HepG2 (cell line): Measurements from ENCODE around the gene TRAPPC12. TPM values are rescaled to one million over a fixed set of nuclear protein-coding genes. Genes with fewer than 3 reads are reported as not detected.

Source experiments
- ATF4 ChIP-seq, 2 experiments: fragments of 450-650 bp in 1 of 2; sonication (generic) in 1 of 2; formaldehyde crosslinking; IDR thresholded peaks; 2 replicates each; pipeline versions ENCODE4 v1.5.0 to v1.8.0; 2020 to 2022; ENCODE audit warnings: mild to moderate bottlenecking in 1 of 2, missing genetic modification reagents in 1 of 2
- CENPX ChIP-seq: sonication (generic); formaldehyde crosslinking; IDR thresholded peaks from 2 replicates; pipeline ENCODE4 v1.9.0; 2021; ENCODE audit warnings: mild to moderate bottlenecking, missing genetic modification reagents, moderate library complexity
- NFATC3 ChIP-seq: sonication (generic); formaldehyde crosslinking; IDR thresholded peaks from 2 replicates; pipeline ENCODE4 v1.5.1; 2020; ENCODE audit warnings: mild to moderate bottlenecking, missing genetic modification reagents
- PHF8 ChIP-seq: sonication (generic); formaldehyde crosslinking; IDR thresholded peaks from 2 replicates; pipeline ENCODE4 v1.5.0; 2020; ENCODE audit warnings: missing genetic modification reagents
- RBM39 ChIP-seq: fragments of 200-400 bp; formaldehyde crosslinking; IDR thresholded peaks from one replicate; pipeline ENCODE4 v1.6.1; 2018; ENCODE audit warnings: antibody characterized with exemption, mild to moderate bottlenecking, low read depth, low read length; ENCODE audit not compliant: poor library complexity, severe bottlenecking
- SIX1 ChIP-seq: sonication (generic); formaldehyde crosslinking; IDR thresholded peaks from 2 replicates; pipeline ENCODE4 v1.4.0; 2020; ENCODE audit warnings: missing genetic modification reagents, borderline replicate concordance
- TCF7L2 ChIP-seq: IDR thresholded peaks from 2 replicates; pipeline ENCODE4 v1.6.1; 2011; ENCODE audit warnings: mild to moderate bottlenecking, low read depth, low read length, moderate library complexity
- XBP1 ChIP-seq: sonication (generic); formaldehyde crosslinking; IDR thresholded peaks from 2 replicates; pipeline ENCODE4 v1.5.0; 2020; ENCODE audit warnings: missing genetic modification reagents
- ZBTB43 ChIP-seq: sonication (generic); formaldehyde crosslinking; conservative IDR thresholded peaks from 2 replicates; pipeline ENCODE4 v1.4.0; 2020; ENCODE audit warnings: missing genetic modification reagents
- ZHX2 ChIP-seq, 2 experiments: sonication (generic) in 1 of 2; formaldehyde crosslinking in 1 of 2; IDR thresholded peaks; 2 replicates each; pipeline versions ENCODE4 v1.6.1 to v1.9.0; 2014 to 2022; ENCODE audit warnings: antibody characterized with exemption in 1 of 2, borderline replicate concordance in 1 of 2, inconsistent platforms in 1 of 2, low read depth in 1 of 2, missing genetic modification reagents in 1 of 2
- ZNF180 ChIP-seq: sonication (generic); formaldehyde crosslinking; IDR thresholded peaks from 2 replicates; pipeline ENCODE4 v1.4.0; 2020; ENCODE audit warnings: low read depth, missing genetic modification reagents, borderline replicate concordance
- ZNF329 ChIP-seq: sonication (generic); formaldehyde crosslinking; IDR thresholded peaks from 2 replicates; pipeline ENCODE4 v1.9.0; 2021; ENCODE audit warnings: low read depth, mild to moderate bottlenecking, missing genetic modification reagents
- ZNF670 ChIP-seq: sonication (generic); formaldehyde crosslinking; IDR thresholded peaks from 2 replicates; pipeline ENCODE4 v1.8.0; 2022; ENCODE audit warnings: mild to moderate bottlenecking, missing genetic modification reagents, borderline replicate concordance
- ZSCAN21 ChIP-seq: sonication (generic); formaldehyde crosslinking; IDR thresholded peaks from 2 replicates; pipeline ENCODE4 v1.8.0; 2022; ENCODE audit warnings: mild to moderate bottlenecking, missing genetic modification reagents, moderate library complexity, borderline replicate concordance
- ZSCAN9 ChIP-seq: IDR thresholded peaks from 2 replicates; pipeline ENCODE4 v1.6.1; 2016; ENCODE audit warnings: borderline replicate concordance
- ZXDC ChIP-seq: sonication (generic); formaldehyde crosslinking; IDR thresholded peaks from 2 replicates; pipeline ENCODE4 v1.5.0; 2020; ENCODE audit warnings: mild to moderate bottlenecking, missing genetic modification reagents
- polyA plus RNA-seq, 8 experiments: library from polyadenylated mRNA; depleted of rRNA in 3 of 8; stranded (reverse) in 7 of 8; unstranded in 1 of 8; fragments of >200 nt; fragmentation: Illumina TruSeq in 4 of 8; extraction: Trizol in 4 of 8; gene quantifications; 2 replicates each; pipeline versions ENCODE4 v1.2.1 to v1.2.3, GENCODE V29; 2011 to 2016; ENCODE audit warnings: low read depth in 4 of 8, missing spikeins in 1 of 8, mixed read lengths in 1 of 8; ENCODE audit not compliant: insufficient read depth in 1 of 8
- total RNA-seq, 5 experiments: library from RNA; depleted of rRNA; stranded (reverse); fragments of >200 nt; fragmentation: Illumina TruSeq; extraction: Trizol; gene quantifications; 2 replicates each; pipeline ENCODE4 v1.2.3, GENCODE V29; 2016; ENCODE audit warnings: low read depth in 1 of 5

Gene TRAPPC12
- total and polyA plus RNA-seq, 2 of the 13 experiments (the other 11 are each of a cell fraction or from before 2014, with no cell fraction given): 46.4 to 97.7 TPM

GRCh38 chr2:3519255-3520205 is 140.0 kb downstream of the TRAPPC12 start, which contains the start of gene ADI1 (continued):
- TF ChIP-seq ZHX2 (IDR thresholded peaks at IDR 0.05; ENCODE audit: low read depth) (no peak), ZHX2 (CRISPR knock-in tag; IDR thresholded peaks at IDR 0.05; ENCODE audit: borderline replicate concordance) (peak; percentile 73; the same call in 1 of the 2 replicates), PHF8 (CRISPR knock-in tag) (peak; percentile 88), CENPX (no peak), ZXDC (CRISPR knock-in tag) (peak; percentile 97), ZBTB43 (CRISPR knock-in tag) (peak; percentile 55; the same call in 1 of the 2 replicates), ZNF670 (CRISPR knock-in tag) (peak; percentile 97; the same call in 1 of the 2 replicates), RBM39 (peak; percentile 85), TCF7L2 (no peak), ZSCAN21 (peak; percentile 55; the same call in 1 of the 2 replicates), XBP1 (peak; percentile 27; the same call in 1 of the 2 replicates), ATF4 (CRISPR knock-in tag; IDR thresholded peaks at IDR 0.05) (0 out of 4 replicates have a peak, but pooled peaks of 1 of the 2 experiments have one; percentile 15), ZNF180 (no peak), ZNF329 (no peak), NFATC3 (peak; percentile 24; the same call in 1 of the 2 replicates), ZSCAN9 (CRISPR knock-in tag) (peak; percentile 77), SIX1 (CRISPR knock-in tag) (no peak; the same call in 1 of the 2 replicates)
